NCI-H2107 treated with DMSO at 0.1 percent for 48 hours (cell line): ENCODE data around the gene AUTS2.

ENCODE experiments used
- DNase-seq: peaks from one replicate; lab custom pipeline; 2025; ENCODE audit not compliant: unreplicated experiment; lab: John Stamatoyannopoulos, UW

AUTS2 gene

GRCh38 chr7:69598081-69598486 lies at the start of gene AUTS2:
AUTS2 (plus strand) TSS chr7:69598475; CDS start chr7:69599654, 1,179 bp downstream.
- DNase-seq: peak; percentile 80

GRCh38 chr7:69550991-69551390 lies 47.3 kb upstream of the AUTS2 start:
- DNase-seq: no peak

- no peak for DNase-seq
Measured at GRCh38 chr7:69553190-69553589, 45.1 kb upstream of the AUTS2 start.

- DNase-seq: no peak
Measured at GRCh38 chr7:69561266-69561960, 36.9 kb upstream of the AUTS2 start.

- DNase-seq: peak; percentile 29
Measured at GRCh38 chr7:69564454-69565417, 33.5 kb upstream of the AUTS2 start.

GRCh38 chr7:69567800-69568199 lies 30.5 kb upstream of the AUTS2 start:
- no peak for DNase-seq

GRCh38 chr7:69568266-69568665 lies 30.0 kb upstream of the AUTS2 start:
- DNase-seq: no peak

GRCh38 chr7:69575651-69576050 lies 22.6 kb upstream of the AUTS2 start:
- DNase-seq: no peak

- DNase-seq: no peak
Measured at GRCh38 chr7:69577221-69577620, 21.1 kb upstream of the AUTS2 start.

- no peak for DNase-seq
Measured at GRCh38 chr7:69585169-69585568, 13.1 kb upstream of the AUTS2 start.

- no peak for DNase-seq
Measured at GRCh38 chr7:69586321-69586720, 12.0 kb upstream of the AUTS2 start.

GRCh38 chr7:69588773-69589172 lies 9.5 kb upstream of the AUTS2 start:
- DNase-seq: no peak

GRCh38 chr7:69591805-69592204 lies 6.5 kb upstream of the AUTS2 start:
- no peak for DNase-seq

GRCh38 chr7:69593511-69593910 lies 4.8 kb upstream of the AUTS2 start:
- DNase-seq: no peak

GRCh38 chr7:69595415-69595814 lies 2.9 kb upstream of the AUTS2 start:
- no peak for DNase-seq

GRCh38 chr7:69596056-69596455 lies 2.2 kb upstream of the AUTS2 start:
- no peak for DNase-seq

GRCh38 chr7:69596723-69597277 lies 1.5 kb upstream of the AUTS2 start:
- no peak for DNase-seq

- no peak for DNase-seq
Measured at GRCh38 chr7:69597278-69598076, 798 bp upstream of the AUTS2 start.

- peak; percentile 56 for DNase-seq
Measured at GRCh38 chr7:69598487-69599285, 411 bp downstream of the AUTS2 start.

- no peak for DNase-seq
Measured at GRCh38 chr7:69599286-69599954, 1.1 kb downstream of the AUTS2 start.
